ENCODE measurements around the gene LGR6. TPM values are rescaled to one million over a fixed set of nuclear protein-coding genes. Genes with fewer than 3 reads are reported as not detected.

Gene LGR6
- total and polyA plus RNA-seq, 2 of the 4 experiments (the other 2 are of a cell fraction): not detected

DNA sequence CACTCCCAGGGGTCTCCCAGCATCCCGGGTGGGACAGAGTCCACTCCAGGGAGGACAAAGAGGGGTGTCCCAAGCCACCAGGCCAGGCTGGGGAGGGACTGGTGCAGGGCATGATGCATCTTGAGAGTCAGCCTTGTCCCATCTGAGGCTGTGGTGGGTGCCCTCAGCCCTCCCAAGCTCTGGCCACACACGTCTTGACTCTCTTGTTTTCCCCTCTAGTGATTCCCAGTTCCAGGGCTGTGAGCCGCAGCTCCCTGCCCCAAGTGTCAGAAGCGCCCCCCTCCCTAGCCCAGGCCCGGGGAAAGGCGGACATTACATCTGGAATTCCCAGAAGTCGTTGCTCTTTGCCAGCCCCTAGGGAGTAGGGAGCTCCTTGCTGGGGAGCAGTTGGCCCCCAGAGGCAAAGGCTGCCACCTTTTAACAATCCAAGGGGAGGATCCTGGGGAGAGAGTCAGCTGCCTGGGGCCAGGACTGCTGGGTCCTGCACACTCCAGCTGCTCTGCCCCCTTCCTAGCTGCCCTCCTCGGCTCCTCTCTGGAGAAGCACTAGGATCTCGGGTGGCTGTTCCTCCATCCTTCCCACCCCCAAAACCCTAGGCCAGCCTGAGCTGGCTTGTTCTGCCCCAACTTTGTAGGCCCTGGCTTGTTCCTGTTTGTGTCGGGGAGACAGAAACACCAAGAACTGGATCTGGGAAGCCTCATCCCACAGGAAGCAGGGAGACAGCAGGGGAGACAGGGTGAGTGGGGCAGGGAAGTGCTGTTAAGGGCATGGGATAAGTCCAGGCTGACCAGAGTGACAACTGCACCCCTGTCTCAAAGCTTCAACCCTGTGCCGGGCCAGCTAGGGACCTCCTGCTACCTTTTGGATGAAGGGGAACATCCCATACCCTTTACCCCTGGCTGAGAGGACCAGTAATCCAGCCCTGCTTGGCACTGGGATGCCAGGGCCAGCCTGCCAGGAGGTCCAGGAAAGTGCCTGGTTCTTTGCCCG lies 30.0 kb upstream of the LGR6 start:
- Histone ChIP-seq H3K56ac (ENCODE audit: extremely low read depth, insufficient read depth, low read length) (no peak overlapping the region), H3K4me2 (ENCODE audit: low read depth, low read length) (no peak overlapping the region), H3K36me3 (ENCODE audit: control insufficient read depth, insufficient read depth, low read length) (no peaks in the 10 kb centered on the region), H2AK9ac (replicated peaks; ENCODE audit: low read depth, low read length, poor library complexity) (peak overlapping the region; percentile 42), H4K5ac (ENCODE audit: low read depth, low read length) (no peak overlapping the region), H3K27me3 (ENCODE audit: control insufficient read depth, insufficient read depth, low read length) (peaks cover 41% of the 10 kb centered on the region), H3K4ac (ENCODE audit: low read depth, low read length) (no peak overlapping the region), H3K23ac (ENCODE audit: low read depth, low read length) (no peak overlapping the region), H3K9ac (ENCODE audit: low read depth, low read length) (no peak overlapping the region), H2BK5ac (ENCODE audit: low read depth, low read length, poor library complexity, severe bottlenecking) (no peak overlapping the region), H2AK5ac (ENCODE audit: low read depth, low read length) (no peak overlapping the region), H3K27ac (ENCODE audit: insufficient read depth, low read length) (no peak overlapping the region), H4K8ac (ENCODE audit: low read depth in 2 of 2, low read length in 2 of 2) (no peak overlapping the region), H4K20me1 (ENCODE audit: insufficient read depth, low read length) (no peaks in the 10 kb centered on the region), H2BK20ac (ENCODE audit: low read depth, low read length) (no peak overlapping the region), H3K18ac (ENCODE audit: low read depth, low read length) (no peak overlapping the region), H2AFZ (replicated peaks; ENCODE audit: low read length, poor library complexity) (no peak overlapping the region), H3K9me3 (ENCODE audit: control insufficient read depth, insufficient read depth, low read length) (no peaks in the 10 kb centered on the region), H2BK120ac (ENCODE audit: low read depth, low read length) (no peak overlapping the region), H2BK15ac (ENCODE audit: low read depth, low read length) (no peak overlapping the region), H3K9me1 (ENCODE audit: insufficient read depth, low read length) (no peaks in the 10 kb centered on the region), H4K91ac (ENCODE audit: insufficient read depth, low read depth, low read length) (no peak overlapping the region), H3K4me1 (ENCODE audit: control insufficient read depth, insufficient read depth, low read length) (no peaks in the 10 kb centered on the region), H3K4me3 (ENCODE audit: insufficient read depth, low read depth, low read length) (no peak overlapping the region), H3K14ac (replicated peaks; ENCODE audit: low read depth, low read length) (no peak overlapping the region), H3K79me1 (ENCODE audit: low read depth in 1 of 2, low read length in 2 of 2) (no peaks in the 10 kb centered on the region)
- CTCF ChIA-PET: interaction anchor here (0.6 to 1.0 kb wide), 2 partner anchors 9 to 466 kb away, joined by 3 to 5 read pairs; no protein-coding TSS in a partner anchor
- dilution Hi-C loops (cut with HindIII; ENCODE audit: low sequenced_read_pairs, unreplicated experiment) (no loop called here), in situ Hi-C loops (cut with MboI; ENCODE audit: low sequenced_read_pairs) (no loop called here), intact Hi-C loops (cut with micrococcal nuclease) (loop anchor here (10.0 kb wide), 1 partner anchor 889 kb away; no protein-coding TSS in a partner anchor)
- no TSS peak for BruUV-seq (replicated peaks)
- DNase-seq (no peak), ATAC-seq (ENCODE audit: low read depth) (no peak)
- POLR2A ChIA-PET (ENCODE audit: unreplicated experiment): no interaction called here
- no CpG with 5 or more reads among the region's 12 CpGs for WGBS, 2 experiments (ENCODE audit: extremely low coverage in 2 of 2, insufficient read length in 1 of 2)
- TF ChIP-seq, protein P1, sequence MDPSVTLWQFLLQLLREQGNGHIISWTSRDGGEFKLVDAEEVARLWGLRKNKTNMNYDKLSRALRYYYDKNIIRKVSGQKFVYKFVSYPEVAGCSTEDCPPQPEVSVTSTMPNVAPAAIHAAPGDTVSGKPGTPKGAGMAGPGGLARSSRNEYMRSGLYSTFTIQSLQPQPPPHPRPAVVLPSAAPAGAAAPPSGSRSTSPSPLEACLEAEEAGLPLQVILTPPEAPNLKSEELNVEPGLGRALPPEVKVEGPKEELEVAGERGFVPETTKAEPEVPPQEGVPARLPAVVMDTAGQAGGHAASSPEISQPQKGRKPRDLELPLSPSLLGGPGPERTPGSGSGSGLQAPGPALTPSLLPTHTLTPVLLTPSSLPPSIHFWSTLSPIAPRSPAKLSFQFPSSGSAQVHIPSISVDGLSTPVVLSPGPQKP (IDR thresholded peaks at IDR 0.05; ENCODE audit: borderline replicate concordance, low read depth, low read length): no peak
- TF ChIP-seq SMC3 (IDR thresholded peaks at IDR 0.05; ENCODE audit: low read depth, low read length): no peak
- TF ChIP-seq MXI1 (IDR thresholded peaks at IDR 0.05; ENCODE audit: borderline replicate concordance, low read depth, low read length): no peak
- no peak for TF ChIP-seq BHLHE40 (IDR thresholded peaks at IDR 0.05; ENCODE audit: low read depth, low read length)
- no peak for TF ChIP-seq CEBPB (IDR thresholded peaks at IDR 0.05; ENCODE audit: low read depth, low read length)
- no peak for TF ChIP-seq NFE2L2 (IDR thresholded peaks at IDR 0.05; ENCODE audit: low read depth, low read length)
- no peak for TF ChIP-seq CHD1 (IDR thresholded peaks at IDR 0.05; ENCODE audit: low read depth, low read length)
- TF ChIP-seq MAZ (IDR thresholded peaks at IDR 0.05; ENCODE audit: borderline replicate concordance, low read depth, low read length): no peak
- no peak for TF ChIP-seq POLR2A (IDR thresholded peaks at IDR 0.05; ENCODE audit: low read depth, low read length)
- TF ChIP-seq MAFK (IDR thresholded peaks at IDR 0.05; ENCODE audit: low read depth, low read length): no peak
- TF ChIP-seq RAD21 (IDR thresholded peaks at IDR 0.05; ENCODE audit: low read length): no peak
- TF ChIP-seq, protein P2, sequence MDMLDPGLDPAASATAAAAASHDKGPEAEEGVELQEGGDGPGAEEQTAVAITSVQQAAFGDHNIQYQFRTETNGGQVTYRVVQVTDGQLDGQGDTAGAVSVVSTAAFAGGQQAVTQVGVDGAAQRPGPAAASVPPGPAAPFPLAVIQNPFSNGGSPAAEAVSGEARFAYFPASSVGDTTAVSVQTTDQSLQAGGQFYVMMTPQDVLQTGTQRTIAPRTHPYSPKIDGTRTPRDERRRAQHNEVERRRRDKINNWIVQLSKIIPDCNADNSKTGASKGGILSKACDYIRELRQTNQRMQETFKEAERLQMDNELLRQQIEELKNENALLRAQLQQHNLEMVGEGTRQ (IDR thresholded peaks at IDR 0.05; ENCODE audit: low read depth, low read length): no peak
- no peak for TF ChIP-seq RFX5 (IDR thresholded peaks at IDR 0.05; ENCODE audit: low read depth, low read length)
- TF ChIP-seq RCOR1 (IDR thresholded peaks at IDR 0.05; ENCODE audit: insufficient replicate concordance, low read length): no peak
- no peak for TF ChIP-seq FOS (IDR thresholded peaks at IDR 0.05; ENCODE audit: low read depth, low read length)
